CD4-positive, alpha-beta T cell treated with Interleukin-17A for 1 hour (primary cell): Measurements from ENCODE around the gene SPOCK2.

Experiments
- DNase-seq: peaks from one replicate; pipeline ENCODE4 v3.0.0-alpha.2; 2020

SPOCK2 gene

GRCh38 chr10:72026278-72027111 lies 61.9 kb downstream of the SPOCK2 start:
- no peak for DNase-seq

GRCh38 chr10:72025832-72026231 lies 62.5 kb downstream of the SPOCK2 start:
- DNase-seq: no peak

DNA sequence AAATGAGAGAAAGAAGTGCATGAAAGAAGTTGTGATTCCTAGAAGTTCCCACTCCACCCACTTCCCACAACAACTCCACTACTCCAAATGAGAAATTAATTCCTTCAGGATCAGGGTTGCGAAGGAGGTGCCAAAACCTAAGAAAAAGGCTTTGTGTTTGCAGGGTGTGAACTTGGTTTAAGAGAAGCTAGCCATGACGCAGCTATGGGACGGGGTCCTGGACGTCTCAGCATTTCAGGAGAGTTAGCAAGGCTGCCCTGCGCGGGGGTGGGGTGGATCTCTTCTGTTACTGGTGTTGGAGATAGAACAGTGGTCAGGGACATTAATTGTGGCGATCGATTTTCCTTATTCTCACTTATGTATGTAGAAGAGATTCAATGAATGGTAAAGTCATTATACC lies 63.0 kb downstream of the SPOCK2 start:
- no peak for DNase-seq

GRCh38 chr10:72024596-72024995 lies 63.8 kb downstream of the SPOCK2 start:
- no peak for DNase-seq

GRCh38 chr10:72022228-72022627 lies 66.1 kb downstream of the SPOCK2 start:
- DNase-seq: no peak

GRCh38 chr10:72020914-72021809 lies 67.2 kb downstream of the SPOCK2 start:
- DNase-seq: no peak

DNA sequence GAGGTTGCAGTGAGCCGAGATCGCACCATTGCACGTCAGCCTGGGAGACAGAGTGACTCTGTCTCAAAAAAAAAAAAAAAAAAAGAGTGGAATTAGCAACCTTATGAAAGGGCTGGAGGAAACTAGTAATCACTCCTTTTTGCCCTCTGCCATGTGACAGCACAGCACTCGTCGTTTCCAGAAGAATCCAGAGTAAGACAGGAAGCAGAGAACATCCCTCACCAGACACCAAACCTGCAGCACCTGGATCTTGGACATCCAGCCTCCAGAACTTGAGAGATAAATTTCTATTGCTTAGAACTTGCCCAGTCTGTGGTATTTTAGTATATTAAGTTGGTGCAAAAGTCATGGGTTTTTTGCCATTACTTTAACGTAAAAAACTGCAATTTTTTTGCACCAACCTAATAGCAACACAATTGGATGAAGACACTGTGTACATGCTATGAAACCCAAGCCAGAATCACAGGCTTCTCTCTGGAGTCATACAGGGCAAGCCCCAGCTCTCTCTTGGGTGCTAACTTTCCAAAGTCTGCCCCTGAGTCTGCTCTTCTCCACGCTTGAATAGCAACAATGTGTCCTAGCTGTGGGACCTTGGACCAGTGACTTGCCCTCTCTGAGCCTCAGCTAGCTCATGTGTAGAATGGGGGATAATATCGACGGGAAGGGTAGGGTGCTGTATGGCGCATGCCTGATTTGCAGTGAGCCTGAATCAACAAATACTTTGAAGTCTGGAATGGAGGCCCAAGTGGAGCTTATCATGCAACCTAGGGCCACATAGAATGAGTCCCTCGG lies 69.1 kb downstream of the SPOCK2 start:
- DNase-seq: no peak

DNA sequence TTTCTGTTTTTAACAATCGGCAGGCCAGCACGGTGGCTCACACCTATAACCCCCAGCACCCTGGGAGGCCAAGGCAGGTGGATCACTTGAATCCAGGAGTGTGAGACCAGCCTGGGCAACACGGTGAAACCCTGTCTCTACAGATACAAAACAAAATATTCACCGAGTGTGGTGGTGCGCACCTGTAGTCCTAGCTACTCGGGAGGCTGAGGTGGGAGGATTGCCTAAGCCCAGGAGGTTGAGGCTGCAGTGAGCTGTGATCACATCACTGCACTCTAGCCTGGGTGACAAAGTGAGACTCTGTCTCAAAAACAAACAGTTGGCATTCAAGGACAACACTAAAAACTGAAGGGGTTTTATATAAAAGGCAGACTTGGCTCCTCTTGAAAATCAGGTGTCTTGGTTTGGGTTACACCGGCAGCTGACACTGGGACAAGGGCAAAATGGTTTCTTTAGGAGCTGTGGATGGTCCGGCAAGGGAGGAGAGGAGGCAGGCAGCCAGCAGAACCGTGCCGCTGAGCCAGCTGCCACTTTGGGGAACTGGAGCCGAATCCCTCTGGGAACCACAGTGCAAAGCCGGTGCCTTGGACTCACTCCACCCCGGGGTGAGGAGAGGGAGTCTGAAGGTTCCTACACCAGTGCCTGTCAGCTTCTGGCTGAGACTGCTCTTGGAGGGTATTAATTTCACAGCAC lies 71.6 kb downstream of the SPOCK2 start:
- DNase-seq: no peak

- DNase-seq: no peak
Observed at GRCh38 chr10:72015841-72016240, 72.5 kb downstream of the SPOCK2 start.

DNA sequence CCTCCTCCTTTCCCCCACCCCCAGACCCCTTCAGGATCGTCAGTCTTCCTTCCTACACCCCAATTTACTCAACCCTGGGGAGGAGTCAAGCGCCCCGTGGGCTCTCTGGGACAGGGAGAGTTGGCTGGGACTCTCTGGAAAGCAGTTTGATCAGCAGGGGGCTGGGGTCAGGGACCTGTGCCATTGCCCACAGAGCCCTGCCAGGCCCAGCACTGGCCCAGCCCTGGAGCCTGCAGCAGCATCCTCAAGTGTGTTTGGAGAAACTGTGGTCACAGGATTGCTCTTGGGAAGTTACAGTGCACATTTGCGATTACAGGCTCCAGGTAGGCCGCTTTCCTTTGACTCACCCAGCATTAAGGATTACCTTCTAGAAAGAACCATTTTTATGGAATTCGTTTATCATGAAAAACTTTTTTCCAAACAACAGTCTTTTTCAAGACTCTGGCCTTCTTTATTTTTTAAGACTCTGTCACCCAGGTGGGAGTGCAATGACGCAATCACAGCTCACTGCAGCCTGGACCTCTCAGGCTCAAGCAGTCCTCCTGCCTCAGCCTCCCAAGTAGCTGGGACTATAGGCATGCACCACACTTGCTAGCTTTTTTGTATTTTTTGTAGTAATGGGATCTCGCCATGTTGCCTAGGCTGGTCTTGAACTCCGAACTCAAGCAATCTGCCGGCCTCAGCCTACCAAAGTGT lies 73.4 kb downstream of the SPOCK2 start:
- no peak for DNase-seq

DNA sequence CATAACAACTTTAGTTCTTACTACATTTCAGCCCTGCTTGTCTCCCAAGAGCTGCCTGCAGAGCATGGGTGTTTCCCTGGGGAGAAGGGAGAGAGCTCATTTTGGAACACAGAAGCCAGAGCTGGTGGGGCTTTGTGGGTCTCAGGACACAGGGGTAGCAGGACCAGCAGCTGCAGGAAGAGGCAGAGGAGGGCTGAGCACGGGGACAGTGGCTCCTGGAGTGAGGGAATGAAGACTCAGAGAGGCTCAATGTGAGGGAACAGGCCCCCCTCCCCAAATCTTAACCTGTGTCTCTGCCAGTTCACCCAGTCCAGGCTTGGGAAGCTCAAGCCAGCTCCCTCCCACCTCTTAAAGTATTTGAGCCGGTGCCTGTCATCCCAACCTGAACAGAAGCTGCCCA lies 74.2 kb downstream of the SPOCK2 start:
- DNase-seq: no peak

DNA sequence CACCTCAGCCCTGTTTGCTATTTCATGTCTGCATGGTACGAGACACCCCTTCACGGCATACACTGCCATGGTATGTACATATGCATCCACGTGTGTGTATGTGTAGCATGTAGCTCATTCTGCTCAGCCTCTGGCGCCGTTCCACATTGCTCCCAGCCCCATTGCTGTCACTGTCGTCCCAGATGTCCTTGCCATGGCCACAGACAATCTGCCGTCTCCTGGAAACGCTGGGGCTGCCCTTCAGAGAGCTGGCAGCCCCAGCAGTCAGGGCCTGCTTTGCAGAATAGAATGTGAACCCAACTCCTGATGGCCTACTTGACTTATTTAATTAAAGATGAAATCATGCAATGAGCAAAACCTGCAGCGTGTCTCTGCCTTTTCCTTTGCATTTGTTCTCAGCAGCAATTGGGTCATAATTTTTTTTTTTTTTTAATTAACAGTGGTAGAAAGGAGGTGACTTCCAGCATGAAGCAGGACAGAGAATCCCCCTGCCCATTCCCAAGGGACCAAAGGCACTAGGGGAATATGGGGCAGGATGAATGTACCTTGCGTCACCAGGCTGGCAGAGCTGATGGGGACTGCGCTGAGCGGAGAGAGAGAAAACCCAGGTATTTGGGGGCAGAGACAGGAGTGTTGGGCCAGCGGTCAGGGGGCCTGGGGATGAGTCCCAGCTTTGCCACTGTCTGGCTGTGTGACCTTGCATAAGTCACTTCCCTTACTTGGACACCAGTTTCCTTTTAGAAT lies 75.0 kb downstream of the SPOCK2 start:
- DNase-seq: no peak

DNA sequence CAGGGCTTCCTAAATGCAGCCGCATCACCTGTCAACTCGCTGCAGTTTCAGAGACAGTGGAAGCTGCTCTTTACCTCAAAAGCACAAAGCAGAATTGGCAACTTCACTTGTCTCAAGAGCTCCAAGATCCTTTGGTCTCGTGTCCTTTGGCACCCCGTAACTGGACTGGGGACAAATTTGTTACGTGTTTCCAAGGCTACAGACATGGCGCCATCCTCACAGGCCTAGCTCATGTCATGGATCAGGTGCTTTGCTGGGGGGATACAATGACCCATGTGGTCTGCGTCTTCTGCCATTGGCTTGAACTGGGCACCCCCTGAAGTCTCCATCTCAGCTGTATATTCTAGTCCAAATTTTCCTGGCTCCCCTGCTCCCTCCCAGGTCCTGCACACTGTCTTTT lies 75.6 kb downstream of the SPOCK2 start:
- no peak for DNase-seq

GRCh38 chr10:72011976-72012512 lies 76.3 kb downstream of the SPOCK2 start:
- no peak for DNase-seq

GRCh38 chr10:72011468-72011867 lies 76.9 kb downstream of the SPOCK2 start:
- DNase-seq: no peak

GRCh38 chr10:72011016-72011415 lies 77.3 kb downstream of the SPOCK2 start:
- DNase-seq: no peak

DNA sequence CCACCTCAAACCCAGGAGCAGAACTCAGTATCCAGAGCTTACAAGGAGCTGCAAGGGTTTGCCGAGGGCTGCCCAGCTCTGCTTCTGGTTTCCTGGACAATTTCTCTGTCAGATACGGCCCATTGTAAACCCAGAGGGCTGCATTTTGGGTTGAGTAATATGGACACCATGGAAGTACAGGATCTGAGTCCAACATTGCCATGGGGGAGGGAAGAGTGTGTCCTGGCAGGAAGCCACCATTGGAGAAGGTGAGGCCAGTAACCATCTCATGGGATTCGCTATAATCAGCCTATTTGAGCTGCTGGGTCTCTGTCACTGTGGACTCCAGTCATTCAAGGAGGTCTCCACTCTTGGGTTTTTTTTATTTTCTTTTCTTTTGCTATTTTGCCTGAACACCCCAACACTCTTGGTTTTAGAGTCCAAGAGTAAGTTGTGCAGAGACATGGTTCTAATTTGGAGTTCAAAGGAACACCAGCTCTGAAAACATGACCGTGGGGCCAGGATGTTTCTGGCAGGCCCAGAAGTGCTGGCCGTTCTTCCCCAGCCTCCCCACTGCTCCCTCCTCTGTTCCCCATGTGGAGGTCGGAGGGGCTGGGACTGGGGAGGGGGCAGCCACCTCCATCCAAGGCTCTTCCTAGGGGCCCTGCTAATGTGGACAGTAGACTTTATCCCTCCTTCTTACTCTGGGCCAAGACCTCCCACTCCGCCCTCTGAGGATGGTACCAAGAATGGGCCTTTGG lies 77.9 kb downstream of the SPOCK2 start:
- DNase-seq: no peak

- no peak for DNase-seq
Observed at GRCh38 chr10:72009425-72010081, 78.8 kb downstream of the SPOCK2 start.

DNA sequence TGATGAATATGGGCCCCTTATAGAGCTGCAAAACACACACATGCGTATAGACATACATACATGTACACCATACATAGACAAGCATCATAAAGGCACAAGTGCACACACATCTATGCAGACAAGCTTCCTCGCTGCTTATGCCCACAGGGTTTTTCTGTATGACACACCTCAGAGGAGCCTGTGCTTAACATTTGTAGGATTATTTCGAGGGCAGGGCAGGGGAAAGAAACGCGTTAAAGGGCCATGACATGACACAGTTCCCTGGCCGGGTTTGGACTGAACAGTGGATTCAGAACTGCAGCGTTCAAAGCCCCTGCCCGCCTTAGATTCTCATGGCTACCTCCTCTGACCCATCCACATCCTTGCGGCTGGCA lies 79.3 kb downstream of the SPOCK2 start:
- DNase-seq: no peak
